CMK (cell line): ENCODE data around the gene ALKBH8.
A peak's percentile ranks its signal among the peaks of the same experiment; 100 is the strongest.
"Not testable (repeated sequence)": the region's sequence is repeated elsewhere in the genome, so short reads cannot be mapped to it uniquely, and the experiment has no call there.

ENCODE experiments used
- DNase-seq: peaks from one replicate; pipeline ENCODE4 v3.0.0-alpha.2; 2010; ENCODE audit warnings: low read depth

ALKBH8 gene

GRCh38 chr11:107504981-107505380, 60.6 kb downstream of the ALKBH8 start:
- no peak for DNase-seq

GRCh38 chr11:107501713-107502112, 63.8 kb downstream of the ALKBH8 start:
- DNase-seq, result no peak

DNA sequence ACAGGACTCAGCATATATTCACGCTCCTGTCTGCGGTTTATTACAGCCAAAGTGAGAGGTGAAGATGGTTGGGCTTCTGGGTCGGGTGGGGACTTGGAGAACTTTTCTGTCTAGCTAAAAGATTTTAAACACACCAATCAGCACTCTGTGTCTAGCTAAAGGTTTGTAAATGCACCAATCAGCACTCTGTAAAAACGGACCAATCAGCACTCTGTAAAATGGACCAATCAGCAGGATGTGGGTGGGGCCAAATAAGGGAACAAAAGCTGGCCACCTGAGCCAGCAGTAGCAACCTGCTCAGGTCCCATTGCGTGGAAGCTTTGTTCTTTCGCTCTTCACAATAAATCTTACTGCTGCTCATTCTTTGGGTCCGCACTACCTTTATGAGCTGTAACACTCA, 68.2 kb downstream of the ALKBH8 start:
- DNase-seq, result not testable (repeated sequence)

GRCh38 chr11:107496011-107496410, 69.5 kb downstream of the ALKBH8 start:
- DNase-seq, result no peak

DNA sequence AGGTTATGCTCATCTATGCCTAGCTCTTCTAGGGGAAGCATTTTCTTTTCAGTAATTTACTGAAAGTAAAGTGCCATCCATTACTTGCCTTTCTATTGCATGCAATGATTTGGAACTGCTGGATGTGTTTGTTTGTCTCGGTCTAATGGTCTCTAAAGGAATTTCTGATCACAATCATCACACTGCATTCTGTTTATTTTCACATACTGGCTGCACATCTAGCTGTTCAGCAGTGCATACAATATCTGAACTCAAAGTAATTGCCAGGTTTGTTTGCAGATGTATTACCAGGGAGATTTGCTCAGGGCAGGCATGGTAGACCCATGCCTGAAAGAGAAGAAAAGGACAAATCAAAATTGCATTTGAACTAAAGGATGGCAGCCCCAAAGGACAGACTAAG, 71.5 kb downstream of the ALKBH8 start:
- DNase-seq, result no peak

- no peak for DNase-seq
Measured at GRCh38 chr11:107493117-107493516, 72.4 kb downstream of the ALKBH8 start.

GRCh38 chr11:107490836-107491235, 74.7 kb downstream of the ALKBH8 start:
- no peak for DNase-seq

GRCh38 chr11:107482234-107482633, 83.3 kb downstream of the ALKBH8 start:
- no peak for DNase-seq

DNA sequence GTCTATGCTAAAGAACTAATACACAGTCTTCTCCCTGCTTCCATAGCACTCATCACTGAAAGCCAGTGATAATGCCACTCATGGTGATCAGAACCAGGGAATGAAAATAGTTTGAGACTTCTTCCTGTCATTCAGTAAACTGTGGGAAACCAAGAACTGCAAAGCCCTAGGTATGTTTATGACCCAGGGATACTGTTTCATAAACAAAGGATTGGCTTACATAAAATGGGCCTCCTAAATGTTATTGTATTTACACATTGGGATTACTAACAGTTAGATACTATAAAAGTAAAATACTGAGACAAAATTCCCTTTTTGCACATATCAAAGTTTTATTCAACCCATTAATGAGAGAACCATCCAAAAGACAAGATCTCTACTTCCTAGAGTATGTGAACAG, 86.6 kb downstream of the ALKBH8 start:
- no peak for DNase-seq

GRCh38 chr11:107477820-107478219, 87.7 kb downstream of the ALKBH8 start:
- no peak for DNase-seq

DNA sequence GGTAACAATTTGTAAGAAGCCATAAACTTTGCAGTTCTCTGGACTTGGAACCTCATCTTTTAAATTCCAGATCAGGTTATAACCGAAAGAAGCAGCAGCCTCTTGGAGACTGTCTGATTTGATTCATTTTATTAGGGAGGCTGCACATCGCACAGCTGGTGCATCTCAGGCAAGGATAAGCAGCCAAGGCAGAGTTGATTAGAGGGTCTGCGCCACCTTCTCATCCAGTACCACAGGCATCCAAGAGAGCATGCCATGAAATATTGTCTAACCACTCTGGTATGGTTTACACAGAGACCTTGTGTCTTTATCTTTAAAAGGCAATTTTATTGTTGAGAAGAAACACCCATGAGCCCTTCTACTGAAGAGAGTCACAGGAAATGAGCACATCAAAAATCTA, 91.7 kb downstream of the ALKBH8 start:
- DNase-seq, result no peak

DNA sequence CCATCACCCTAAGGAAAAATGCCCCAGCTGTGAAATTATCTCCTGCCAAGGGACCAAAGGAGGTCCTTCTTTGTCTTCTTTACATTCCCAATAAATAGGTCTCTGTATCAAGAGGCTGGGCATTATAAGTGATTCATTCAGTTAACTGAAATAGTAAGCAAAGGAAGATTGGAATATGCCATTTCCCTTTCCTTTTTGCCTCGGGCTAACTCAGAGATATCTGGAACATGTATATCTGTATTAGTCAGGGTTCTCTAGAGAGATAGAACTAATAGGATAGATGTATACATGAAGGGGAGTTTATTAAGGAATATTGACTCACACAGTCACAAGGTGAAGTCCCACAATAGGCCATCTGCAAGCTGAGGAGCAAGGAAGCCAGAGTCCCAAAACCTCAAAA, 92.6 kb downstream of the ALKBH8 start:
- no peak for DNase-seq

- DNase-seq, result no peak
Measured at GRCh38 chr11:107468596-107468995, 96.9 kb downstream of the ALKBH8 start.

DNA sequence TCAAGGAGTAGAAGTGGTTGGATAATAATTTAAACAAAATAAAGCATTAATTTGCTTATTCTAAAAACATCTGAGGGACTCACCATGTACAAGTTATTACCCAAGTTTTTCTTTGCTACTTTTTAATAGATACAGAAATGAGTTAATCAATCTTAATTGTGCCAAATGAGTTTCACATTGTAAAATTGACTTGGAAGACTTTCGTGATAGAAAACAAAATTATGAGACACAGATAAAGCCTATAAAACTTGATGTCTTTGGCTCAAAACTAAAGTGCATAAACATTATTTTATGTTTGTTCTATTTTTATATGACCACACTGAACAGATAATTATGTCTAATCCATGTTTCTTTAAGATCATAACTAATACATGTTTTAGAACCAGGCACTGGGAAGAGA, 97.8 kb downstream of the ALKBH8 start:
- DNase-seq, result no peak

GRCh38 chr11:107466275-107466866, 99.2 kb downstream of the ALKBH8 start:
- not testable (repeated sequence) for DNase-seq

DNA sequence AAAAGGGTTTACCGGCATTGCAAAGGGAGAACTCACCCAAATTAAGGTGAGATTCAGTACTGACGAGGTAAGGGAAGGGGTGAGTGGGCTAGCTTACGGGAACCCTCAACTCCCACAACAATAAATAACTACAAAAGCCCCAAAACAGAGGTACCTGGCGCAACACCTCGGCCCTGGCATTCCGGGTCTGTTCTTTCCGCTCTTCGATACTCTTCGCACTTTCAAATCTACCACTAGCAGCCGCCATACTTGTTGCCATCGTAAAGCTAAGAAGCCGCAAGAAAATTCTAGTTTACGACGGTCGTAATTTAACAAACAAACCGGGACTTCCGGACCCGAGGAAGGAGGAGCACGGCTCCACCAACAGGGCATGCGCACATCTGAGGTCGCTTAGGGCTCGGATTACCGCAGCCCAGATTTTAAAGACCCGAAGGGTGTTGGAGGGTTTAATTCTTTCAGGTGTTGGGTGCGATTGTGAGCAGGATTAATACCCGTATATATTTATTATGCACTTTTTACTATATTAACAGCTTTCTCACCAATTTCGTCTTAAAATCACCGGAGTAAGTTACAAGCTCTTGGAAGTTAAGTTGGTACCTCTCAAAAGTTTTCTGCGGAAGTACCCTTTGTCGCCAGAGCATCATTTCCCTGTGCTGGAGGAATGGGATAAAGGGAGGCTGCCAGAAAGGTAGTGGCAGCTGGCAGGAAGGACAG, 107.8 kb downstream of the ALKBH8 start, which contains the start of gene CWF19L2:
Gene CWF19L2 (minus strand): TSS at position 268 of the 714 bp plus-strand sequence. CDS start 9 bp downstream, at position 259.
- DNase-seq, result peak; percentile 91

- no peak for DNase-seq
Measured at GRCh38 chr11:107457205-107457557, 108.4 kb downstream of the ALKBH8 start.

GRCh38 chr11:107453594-107454286, 111.8 kb downstream of the ALKBH8 start:
- no peak for DNase-seq
